Measurements from ENCODE around the gene SMLR1.

DNA sequence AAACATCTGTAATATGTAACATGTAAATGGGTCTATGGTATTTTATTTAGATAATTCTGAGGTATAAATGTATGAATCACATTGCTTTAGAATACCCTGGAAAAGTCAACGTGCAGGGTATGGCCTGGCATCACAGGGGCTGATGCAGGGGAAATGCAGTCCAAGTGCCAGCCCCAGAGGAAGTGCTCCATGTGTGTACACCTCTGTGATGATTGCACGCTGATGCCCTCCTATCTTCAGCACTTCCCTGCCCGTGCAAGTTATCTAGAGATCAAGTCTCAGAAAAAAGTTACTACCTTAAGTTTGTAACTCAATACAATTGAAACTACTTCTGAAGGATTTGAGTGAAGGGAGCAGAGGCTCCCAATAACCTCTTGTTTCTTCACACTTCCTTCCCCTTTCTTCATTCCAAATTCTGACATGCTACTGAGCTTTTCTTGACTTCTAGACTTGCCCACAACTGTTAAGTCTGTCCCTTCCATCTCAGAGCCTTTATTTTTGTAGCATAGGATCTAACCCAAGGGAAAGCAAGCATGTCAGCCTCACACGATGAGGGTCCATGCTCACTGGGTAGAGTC is 2.2 kb downstream of the SMLR1 start:
- TF ChIP-seq, protein P1, sequence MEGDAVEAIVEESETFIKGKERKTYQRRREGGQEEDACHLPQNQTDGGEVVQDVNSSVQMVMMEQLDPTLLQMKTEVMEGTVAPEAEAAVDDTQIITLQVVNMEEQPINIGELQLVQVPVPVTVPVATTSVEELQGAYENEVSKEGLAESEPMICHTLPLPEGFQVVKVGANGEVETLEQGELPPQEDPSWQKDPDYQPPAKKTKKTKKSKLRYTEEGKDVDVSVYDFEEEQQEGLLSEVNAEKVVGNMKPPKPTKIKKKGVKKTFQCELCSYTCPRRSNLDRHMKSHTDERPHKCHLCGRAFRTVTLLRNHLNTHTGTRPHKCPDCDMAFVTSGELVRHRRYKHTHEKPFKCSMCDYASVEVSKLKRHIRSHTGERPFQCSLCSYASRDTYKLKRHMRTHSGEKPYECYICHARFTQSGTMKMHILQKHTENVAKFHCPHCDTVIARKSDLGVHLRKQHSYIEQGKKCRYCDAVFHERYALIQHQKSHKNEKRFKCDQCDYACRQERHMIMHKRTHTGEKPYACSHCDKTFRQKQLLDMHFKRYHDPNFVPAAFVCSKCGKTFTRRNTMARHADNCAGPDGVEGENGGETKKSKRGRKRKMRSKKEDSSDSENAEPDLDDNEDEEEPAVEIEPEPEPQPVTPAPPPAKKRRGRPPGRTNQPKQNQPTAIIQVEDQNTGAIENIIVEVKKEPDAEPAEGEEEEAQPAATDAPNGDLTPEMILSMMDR (IDR thresholded peaks at IDR 0.05), result no peak
- no peak for TF ChIP-seq POLR2A (IDR thresholded peaks at IDR 0.05)

Data from lower leg skin (tissue), 3 donors.